GM19023 (cell line): ENCODE measurements around the gene OBP2B.
"Not testable (repeated sequence)": the region's sequence is repeated elsewhere in the genome, so short reads cannot be mapped to it uniquely, and the experiment has no call there.

ENCODE experiments used
- ATAC-seq: cut with Tn5 transposase; IDR thresholded peaks from one replicate; pipeline ENCODE4 v1.9.1; 2021; ENCODE audit warnings: mild to moderate bottlenecking, moderate library complexity; ENCODE audit not compliant: unreplicated experiment

The OBP2B gene, protein sequence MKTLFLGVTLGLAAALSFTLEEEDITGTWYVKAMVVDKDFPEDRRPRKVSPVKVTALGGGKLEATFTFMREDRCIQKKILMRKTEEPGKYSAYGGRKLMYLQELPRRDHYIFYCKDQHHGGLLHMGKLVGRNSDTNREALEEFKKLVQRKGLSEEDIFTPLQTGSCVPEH

DNA sequence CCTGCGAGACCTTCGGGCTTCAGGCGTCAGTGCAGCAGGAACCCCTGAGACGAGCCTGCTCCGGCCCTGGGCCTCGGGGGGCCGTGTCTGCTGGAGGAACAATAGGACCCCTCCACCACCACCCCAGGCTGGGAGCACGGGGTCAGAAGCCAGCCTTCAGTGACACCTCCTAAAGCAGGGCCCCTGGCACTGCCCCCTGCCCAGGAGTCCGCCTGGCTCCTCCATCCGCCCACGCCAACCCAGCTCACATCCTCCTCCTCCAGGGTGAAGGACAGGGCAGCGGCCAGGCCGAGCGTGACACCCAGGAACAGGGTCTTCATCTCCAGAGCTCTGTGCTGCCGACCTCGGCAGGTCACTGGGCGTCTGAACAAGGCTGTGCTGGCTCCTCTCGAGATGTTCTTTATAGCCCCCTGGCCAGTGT, at the start of gene OBP2B:
Gene OBP2B (minus strand): TSS at position 371 of the 421 bp plus-strand sequence. CDS start 51 bp downstream, at position 320.
- ATAC-seq = not testable (repeated sequence)

DNA sequence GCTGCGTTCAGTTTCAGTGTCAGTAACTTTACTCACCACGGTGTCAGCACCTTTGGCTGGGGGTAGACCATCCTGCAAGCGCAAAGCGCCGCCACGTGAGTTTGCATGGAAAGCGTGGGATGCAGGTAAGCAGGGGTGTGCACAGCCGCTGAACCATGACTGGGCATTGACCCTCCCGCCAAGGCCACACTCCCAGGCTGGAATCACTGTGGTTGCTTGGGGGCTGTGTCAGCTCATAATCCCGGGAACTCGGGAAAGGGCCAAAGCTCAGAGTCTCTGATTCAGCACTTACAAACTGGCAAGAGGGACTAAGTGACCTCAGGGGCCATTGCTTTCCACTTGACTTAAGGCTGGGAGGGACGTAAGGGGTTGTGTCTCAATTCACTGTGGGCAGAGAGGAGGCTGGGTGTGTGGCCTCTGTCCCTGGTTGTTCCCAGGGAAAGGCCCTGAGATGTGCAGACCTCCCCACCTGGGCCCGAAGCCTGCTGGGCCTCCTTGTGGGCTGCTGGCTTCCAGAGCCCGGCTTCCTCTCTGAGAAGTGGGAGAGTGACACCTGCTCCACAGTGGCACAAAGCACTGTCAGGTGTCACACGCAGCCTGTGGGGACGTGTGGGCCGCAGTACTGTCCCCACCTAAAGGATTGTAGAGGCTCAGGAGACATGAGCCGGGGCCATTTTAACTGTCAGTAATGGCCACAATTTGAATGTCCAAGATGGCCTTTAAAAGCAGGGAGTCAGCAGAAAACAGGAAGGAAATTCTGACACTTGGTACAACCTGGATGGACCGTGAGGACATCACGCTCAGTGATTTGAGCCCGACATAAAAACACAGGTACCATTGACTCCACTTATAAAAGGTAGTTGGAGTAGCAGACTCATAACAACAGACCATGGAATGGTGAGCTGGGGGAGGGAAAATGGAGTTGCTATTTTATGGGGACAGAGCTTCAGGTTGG, 49.3 kb upstream of the OBP2B start:
- ATAC-seq = no peak

DNA sequence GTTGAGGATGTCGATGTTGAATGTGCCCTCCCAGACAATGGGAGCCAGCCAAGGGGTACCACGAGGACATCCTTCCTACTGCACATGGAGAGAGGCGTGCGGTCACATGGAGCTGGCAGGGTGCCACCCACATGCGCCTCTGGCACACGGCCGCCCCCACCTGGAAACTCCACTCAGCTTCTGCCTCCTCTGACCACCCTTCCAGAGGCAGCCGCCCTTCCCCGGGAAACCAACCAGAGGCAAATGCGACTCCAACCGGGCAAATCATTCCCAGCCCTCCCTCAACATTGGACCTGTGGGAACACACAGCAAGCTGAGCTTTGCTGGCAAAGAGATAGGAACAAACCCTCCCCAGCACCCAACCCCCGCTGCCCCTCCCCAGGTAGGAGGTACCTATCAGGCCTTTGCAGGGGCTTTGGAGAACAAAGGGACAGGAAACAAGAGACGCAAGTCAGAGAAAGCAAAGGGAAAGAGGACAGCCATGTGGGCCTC, 48.5 kb upstream of the OBP2B start:
- ATAC-seq = no peak

DNA sequence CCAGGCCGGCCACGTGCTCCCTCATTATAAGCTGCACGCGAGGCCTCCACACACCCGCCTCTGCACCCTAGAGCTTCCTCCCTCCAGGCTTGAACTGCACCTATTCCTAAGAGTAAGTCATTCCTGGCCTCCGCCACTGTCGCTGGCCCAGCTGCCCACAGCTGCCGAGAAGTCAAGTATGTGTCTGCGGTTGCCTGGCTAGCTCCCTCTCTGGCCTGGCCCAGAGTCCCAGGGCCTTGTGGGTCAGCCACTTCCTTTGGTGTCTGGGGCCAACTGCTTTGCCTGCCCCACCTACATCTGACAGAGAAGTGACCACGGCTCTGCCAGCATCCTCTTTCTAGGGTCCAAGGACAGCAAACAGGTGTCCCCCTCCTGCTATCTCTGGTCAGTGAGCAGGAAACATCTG, 47.6 kb upstream of the OBP2B start:
- no peak for ATAC-seq

DNA sequence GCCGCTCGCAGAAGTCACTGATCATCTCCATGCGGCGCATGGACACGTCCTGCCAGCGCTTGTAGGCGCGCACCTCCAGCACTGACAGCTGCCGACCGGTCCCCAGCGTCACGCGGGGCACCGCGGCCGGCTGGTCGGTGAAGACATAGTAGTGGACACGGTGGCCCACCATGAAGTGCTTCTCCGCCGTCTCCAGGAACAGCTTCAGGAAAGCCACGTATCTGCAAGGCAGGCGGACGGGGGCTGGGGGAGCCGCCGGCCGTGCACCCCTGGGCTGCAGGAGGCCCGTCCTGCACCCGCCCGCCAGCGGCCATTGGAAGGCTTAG, 47.0 kb upstream of the OBP2B start:
- no peak for ATAC-seq

DNA sequence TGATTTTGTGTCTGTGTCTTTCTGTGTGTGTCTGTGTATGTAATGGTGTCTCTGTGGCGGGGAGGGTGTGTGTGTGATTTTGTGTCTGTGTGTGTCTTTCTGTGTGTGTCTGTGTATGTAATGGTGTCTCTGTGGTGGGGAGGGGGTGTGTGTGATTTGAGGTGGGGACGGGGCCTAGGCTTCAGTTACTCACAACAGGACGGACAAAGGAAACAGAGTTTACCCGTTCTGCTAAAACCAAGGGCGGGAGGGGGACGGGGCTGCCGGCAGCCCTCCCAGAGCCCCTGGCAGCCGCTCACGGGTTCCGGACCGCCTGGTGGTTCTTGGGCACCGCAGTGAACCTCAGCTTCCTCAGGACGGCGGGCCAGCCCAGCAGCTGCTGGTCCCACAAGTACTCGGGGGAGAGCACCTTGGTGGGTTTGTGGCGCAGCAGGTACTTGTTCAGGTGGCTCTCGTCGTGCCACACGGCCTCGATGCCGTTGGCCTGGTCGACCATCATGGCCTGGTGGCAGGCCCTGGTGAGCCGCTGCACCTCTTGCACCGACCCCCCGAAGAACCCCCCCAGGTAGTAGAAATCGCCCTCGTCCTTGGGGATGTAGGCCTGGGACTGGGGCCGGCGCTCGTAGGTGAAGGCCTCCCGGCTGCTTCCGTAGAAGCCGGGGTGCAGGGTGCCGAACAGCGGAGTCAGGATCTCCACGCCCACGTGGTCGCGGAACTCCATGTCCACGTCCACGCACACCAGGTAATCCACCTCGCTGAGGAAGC, 46.5 kb upstream of the OBP2B start:
- no peak for ATAC-seq

DNA sequence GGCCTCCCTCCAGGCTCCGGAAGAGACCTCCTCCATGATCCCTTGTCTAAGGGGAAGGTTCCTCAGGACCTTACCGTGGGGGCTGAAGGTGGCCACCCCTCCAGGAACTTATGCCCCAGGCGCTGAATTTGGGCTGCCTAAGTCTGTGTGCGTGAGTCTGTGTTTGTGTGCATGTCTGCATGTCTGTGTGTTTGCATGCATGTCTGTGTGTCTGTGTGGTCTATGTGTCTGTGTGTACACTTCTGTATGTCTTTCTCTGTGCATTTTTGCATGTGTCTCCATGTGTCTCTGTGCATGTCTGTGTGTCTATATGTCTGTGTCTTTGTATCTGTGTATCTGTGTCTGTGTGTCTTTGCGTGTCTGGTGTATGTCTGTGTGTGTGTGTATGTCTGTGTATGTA, 45.4 kb upstream of the OBP2B start:
- no peak for ATAC-seq

DNA sequence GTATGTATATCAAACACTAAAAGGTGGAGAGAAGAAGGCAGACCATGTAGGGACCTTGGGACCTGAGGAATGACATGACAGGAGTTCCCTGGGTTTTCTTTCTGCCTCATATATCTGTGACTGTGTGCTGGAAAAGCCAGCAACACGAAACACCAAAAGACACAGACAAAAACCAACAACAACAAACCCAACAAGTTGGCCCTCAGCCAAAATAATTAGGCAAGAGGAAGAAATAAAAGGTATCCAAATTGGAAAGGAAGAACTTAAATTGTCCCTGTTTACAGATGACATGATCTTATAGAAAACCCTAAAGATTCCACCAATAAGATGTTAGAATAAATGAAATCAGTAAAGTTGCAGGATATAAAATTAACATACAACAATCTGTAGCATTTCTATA, 44.2 kb upstream of the OBP2B start:
- ATAC-seq = no peak

DNA sequence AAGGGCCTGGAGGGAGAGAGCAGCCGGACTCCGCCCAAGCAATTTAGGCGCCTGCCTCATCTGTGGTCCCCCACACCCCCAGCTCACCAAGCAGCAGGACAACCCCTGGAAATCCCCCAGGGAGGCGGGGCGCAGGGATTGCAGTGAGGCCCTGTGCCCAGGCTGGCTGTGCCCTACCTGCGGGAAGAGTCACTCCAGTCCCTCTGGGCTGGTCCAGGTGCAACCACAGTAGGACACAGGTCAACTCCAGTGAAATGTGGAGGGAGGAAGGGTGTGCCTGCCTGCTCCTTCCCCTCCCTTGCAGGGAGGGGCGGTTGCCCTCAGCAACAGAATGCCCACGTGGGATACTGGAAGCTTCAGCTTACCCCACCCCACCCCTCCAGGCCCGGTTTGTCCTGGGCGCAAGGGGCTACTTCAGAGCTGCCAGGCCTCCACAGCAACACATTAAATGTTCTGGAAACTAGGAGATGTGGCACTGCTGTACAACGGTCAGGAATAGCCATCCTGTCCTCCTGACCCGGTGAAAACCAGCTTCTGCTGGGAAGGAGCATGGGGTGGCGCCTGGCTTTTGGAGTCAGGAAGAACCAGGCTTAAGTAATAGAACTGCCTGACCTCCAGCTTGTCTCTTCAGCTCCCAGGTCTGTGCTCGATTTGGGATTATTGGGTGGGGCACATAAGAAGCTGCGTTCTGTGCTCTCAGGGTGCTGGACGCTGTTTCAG, 43.4 kb upstream of the OBP2B start:
- no peak for ATAC-seq

DNA sequence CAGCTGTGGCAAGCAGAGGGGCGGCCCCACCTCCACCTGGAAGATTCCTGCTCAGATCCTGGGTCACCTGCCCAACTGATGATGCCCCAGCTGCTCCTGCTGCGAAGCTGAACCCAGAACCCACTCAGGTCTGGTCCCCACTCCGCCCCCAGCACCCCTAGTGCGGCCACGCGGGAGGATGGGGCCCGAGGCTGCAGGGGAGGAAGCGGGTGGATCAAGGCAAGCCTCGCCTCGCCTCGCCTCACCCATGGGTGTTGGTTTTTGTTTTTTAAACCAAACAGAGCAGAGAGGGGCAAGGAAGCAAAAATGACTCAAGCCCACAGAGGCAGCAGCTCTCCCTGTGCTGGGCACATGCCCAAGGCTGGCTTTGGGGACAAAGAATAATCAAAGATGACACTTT, 42.7 kb upstream of the OBP2B start:
- no peak for ATAC-seq

DNA sequence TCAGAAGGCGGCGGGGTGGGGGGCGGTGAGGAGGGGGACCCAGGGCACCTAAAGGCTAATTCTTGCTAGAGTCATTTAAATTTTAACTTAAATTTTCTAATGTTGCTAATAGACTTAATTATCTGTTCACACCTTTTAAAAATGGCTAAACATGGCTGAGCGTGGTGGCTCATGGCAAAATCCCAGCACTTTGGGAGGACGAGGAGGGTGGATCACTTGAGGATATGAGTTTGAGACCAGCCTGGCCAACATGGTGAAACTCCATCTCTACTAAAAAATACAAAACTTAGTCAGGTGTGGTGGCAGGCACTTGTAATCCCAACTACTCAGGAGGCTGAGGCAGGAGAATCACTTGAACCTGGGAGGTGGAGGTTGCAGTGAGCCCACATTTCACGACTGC, 42.2 kb upstream of the OBP2B start:
- ATAC-seq = not testable (repeated sequence)

DNA sequence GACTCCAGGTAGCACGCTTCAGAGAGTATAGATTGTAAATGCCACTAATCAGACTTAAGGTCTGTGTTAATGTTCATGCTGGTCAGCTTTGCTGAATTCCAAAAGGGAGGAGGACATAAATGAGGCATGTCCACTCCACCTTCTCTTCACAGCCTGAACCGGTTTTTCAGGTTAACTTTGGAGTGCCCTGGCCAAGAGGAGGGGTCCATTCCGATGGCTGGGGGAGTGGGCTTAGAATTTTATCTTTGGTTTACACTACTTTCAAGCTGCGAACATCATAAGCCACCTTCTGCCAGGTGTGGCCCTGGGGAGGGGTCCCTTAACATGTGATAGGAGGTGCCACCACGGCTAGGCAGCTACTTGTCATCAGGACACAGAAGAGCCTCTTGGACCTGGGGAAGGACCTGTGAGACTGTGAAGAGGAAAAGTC, 41.7 kb upstream of the OBP2B start:
- no peak for ATAC-seq

DNA sequence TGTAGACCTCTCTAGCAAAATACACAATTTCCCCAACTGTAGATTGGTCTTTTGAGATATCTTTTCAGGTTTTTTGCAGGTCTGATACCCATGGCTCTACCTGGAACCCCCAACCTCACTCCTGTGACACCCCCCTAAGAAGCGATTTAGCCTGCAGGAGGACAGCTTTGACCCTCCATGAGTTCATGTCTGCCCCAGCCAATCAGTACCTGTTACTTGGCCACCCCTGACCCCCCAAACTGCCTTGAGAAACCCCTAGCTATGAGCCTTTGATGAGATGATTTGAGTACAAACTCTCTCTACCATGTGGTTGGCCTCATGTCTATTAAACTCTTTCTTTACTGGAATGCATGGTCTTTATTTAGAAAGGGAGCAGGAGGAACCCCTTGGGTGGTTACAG, 40.3 kb upstream of the OBP2B start:
- ATAC-seq = no peak

DNA sequence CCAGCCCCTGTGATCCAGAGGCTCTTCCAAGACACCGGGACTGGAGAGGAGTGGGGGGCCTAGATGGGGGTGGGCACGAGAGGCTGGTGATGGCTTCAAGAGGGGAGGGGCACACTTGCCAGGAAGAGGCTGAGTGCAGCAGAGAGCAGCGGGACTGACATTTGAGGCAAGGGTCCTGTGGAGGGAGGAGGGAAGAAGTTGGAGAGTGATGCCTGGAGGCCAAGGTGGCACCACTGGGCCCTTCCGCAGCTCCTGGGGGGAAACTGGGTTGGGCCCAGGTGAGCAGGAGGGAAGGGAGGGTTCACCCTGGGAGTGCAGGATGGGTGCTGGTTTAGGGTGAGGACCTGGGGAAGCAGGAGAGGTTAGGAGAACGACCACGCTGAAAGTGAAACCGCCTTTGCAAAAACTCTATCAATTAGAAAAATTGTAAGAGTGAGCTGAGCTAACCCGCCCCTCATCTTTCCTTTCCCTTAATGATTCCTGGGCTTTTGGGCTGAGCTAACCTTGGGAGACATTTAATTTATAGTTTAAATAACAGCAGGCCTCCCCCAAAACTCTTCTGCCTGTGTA, 39.8 kb upstream of the OBP2B start:
- no peak for ATAC-seq

DNA sequence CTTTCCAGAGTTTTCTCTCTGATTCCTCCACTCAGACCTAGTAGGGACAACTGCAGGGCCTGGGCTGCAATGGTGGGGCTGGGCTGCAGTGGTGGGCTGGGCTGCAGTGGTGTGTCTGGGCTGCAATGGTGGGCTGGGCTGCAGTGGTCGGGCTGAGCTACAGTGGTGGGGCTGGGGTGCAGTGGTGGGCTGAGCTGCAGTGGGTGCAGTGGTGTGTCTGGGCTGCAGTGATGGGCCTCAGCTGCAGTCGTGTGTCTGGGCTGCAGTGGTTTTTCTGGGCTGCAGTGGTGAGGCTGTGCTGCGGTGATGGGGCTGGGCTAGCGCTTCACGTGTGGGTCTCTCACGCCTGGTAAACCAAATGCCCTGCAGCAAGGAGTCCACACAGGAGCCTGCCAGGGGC, 38.6 kb upstream of the OBP2B start:
- no peak for ATAC-seq

DNA sequence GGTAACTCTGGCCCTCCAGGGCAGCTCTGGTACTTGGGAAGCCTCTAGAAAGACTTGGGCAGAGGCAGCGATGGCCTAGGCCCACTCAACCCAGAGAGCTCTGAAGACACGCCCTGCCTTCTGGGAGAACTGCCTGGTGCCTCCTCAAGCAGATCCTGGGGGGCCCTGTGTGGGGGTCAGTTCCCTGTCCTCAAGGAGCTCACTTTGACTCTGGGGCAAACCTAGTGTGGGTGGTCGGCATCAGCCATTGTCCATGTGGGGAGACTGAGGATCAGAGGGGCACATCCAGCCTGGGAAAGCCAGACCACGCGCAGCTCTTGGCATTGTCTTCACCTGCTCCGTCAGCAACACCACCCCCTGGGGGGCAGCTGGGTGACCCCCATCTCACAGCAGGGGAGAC, 37.9 kb upstream of the OBP2B start:
- no peak for ATAC-seq

DNA sequence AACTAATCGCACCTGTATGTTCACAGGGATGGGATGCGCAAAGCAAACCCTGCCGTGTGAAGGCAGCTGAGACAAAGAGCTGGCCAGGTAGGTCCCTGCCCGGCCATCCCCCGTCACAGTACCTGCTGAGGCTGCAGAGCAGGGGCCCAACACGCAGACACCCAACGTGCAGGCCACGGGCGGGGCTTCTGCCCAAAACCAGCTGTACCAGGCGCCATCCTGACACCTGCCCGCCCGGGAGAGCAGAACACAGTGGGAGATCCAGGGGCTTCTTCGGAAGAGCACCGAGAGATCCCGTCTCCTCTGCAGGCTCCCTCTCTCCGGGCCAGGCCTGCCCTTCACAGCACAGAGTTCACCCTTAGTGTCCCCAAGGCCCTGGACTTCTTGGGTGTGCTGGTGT, 37.5 kb upstream of the OBP2B start:
- no peak for ATAC-seq

DNA sequence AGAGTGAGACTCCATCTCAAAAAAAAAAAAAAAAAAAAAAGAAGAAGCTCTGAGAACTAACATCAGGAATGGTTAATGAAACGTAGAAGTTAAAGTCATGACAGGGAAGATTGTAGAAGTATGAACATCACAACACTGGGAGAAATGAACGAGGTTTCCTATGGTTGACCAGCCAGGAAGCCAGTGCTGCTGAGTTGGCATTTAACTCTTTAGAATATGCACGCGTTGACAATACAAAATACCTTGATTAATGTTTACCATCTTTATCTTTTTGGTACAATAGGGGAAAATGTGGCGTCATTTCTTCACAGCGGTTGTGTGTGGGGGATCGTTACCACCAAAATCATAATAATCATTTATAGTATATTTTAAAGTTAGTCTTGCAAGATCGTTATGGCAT, 33.9 kb upstream of the OBP2B start:
- no peak for ATAC-seq

DNA sequence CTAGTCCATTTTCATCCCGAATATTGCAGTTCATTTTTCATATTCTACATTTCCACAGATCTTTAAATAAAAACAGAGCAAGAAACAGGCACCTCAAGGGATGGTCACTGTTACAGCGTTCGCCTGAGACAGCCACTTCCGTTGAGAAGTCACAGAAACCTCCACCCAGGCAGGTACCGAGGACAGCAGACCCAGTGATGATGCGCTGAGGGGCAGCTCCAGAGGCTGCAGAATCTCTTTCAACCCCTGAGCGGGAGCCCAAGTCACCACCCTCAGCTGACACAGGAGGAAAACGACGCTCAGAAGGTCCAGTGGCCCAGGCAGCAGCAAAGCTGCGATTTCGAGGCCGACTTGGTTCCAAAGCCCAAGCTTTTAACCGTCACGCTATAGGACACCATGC, 33.2 kb upstream of the OBP2B start:
- no peak for ATAC-seq

DNA sequence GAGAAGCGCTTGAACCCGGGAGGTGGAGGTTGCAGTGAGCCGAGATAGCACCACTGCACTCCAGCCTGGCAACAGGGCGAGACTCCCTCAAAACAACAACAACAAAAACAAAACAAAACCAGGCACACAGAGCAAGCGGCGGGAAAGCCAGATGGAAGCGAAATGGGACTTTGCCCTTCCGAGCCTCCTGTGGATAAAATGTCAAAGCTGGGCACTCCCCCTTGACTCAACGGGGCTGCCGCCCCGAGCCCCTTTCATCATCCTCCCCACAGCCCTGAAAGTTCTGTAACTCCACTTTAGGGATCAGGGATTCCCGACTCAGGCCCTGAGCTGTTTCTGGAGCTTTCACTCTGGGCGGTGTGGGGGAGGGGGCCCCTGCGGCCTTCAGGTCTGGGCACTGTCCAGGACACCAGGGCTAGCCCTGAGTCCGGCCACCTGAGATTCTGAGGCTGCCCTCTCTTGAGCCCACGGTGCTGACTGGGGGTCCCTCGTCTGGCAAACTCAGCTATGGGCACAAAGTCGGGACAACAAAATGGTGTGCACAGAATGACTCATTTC, 30.6 kb upstream of the OBP2B start:
- no peak for ATAC-seq
